ENCODE data around the gene STMP1.

STMP1 gene

DNA sequence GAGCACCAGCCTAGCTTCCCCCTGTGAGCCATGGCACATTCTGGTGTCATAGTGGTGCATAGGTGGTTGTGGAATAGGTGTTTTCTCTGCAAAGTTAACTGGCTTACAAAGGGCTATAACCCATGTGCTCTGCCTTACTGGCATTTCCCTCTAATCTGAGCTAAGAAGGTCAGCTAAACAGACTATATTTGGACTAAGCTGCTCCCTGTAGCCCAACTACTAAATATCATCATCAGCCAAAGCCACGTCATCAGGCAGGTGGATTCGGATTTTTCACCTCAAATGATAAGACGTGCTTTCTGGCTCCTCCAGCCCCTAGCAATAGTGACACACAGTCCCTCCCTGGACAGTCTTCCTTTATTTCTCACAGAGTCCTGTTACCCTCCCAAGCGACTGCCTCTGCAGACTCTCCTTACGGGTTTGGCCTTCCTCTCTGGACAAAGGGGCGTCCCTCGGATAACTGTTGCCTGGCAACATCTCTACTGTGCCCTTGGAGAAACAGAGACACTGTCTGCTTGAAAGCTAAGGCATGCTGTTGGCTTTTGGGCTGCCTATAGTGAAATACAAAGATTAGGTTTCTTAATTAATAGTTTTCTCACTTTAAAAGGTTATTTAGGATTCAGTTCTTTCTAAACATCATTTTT lies 56.6 kb downstream of the STMP1 start:
- no peak overlapping the region for H2AFZ ChIP-seq (ENCODE audit: low read depth, low read length, severe bottlenecking)
- H4K20me1 ChIP-seq (ENCODE audit: low read depth, low read length): no peaks in the 10 kb centered on the region
- H3K9ac ChIP-seq (ENCODE audit: low read length): no peak overlapping the region
- H3K79me2 ChIP-seq (ENCODE audit: insufficient read depth, low read length): no peaks in the 10 kb centered on the region
- no peak overlapping the region for H3K4me3 ChIP-seq (ENCODE audit: insufficient read depth, low read length, poor library complexity, severe bottlenecking)
- no peaks in the 10 kb centered on the region for H3K9me3 ChIP-seq (ENCODE audit: insufficient read depth, low read length)
- H3K36me3 ChIP-seq (ENCODE audit: low read length): no peaks in the 10 kb centered on the region
- 0 out of 2 replicates have a peak, but pooled peaks cover 2% of the 10 kb centered on the region for H3K27me3 ChIP-seq (ENCODE audit: low read length)
- H3K9me2 ChIP-seq (replicated peaks; ENCODE audit: insufficient read depth, low read length): no peaks in the 10 kb centered on the region
- H3F3A ChIP-seq (ENCODE audit: insufficient read depth): no peaks in the 10 kb centered on the region
- H3K27ac ChIP-seq (ENCODE audit: low read depth, low read length): no peak overlapping the region
- H3K4me2 ChIP-seq (ENCODE audit: low read depth, low read length, poor library complexity, severe bottlenecking): no peak overlapping the region
- TF ChIP-seq, protein P1, sequence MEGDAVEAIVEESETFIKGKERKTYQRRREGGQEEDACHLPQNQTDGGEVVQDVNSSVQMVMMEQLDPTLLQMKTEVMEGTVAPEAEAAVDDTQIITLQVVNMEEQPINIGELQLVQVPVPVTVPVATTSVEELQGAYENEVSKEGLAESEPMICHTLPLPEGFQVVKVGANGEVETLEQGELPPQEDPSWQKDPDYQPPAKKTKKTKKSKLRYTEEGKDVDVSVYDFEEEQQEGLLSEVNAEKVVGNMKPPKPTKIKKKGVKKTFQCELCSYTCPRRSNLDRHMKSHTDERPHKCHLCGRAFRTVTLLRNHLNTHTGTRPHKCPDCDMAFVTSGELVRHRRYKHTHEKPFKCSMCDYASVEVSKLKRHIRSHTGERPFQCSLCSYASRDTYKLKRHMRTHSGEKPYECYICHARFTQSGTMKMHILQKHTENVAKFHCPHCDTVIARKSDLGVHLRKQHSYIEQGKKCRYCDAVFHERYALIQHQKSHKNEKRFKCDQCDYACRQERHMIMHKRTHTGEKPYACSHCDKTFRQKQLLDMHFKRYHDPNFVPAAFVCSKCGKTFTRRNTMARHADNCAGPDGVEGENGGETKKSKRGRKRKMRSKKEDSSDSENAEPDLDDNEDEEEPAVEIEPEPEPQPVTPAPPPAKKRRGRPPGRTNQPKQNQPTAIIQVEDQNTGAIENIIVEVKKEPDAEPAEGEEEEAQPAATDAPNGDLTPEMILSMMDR (IDR thresholded peaks at IDR 0.05; ENCODE audit: insufficient read depth, low read length, poor library complexity, severe bottlenecking): no peak
- TF ChIP-seq EZH2phosphoT487 (conservative IDR thresholded peaks at IDR 0.05; ENCODE audit: low read length): no peak

DNA sequence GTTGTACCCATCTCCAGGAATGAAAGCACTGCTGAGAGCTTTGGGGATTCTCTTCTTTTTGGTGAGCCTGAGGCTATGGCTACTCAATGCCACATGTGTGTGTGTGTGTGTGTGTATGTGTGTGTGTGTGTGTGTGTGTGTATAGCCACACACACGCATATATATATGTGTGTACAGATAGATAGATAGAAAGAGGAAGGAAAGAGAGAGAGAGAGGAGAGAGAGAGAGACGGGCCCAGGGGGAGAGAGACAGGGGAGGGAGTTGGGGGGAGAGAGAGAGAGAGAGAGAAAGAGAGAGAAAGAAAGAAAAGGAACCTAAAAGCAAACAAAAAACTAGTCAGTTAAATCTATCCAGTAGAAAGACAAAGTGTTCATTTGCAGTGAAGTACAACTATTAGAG lies 57.4 kb downstream of the STMP1 start:
- Histone ChIP-seq H3K4me2 (ENCODE audit: low read depth, low read length, poor library complexity, severe bottlenecking) (no peak overlapping the region), H3K27me3 (ENCODE audit: low read length) (0 out of 2 replicates have a peak, but pooled peaks cover 2% of the 10 kb centered on the region), H3K27ac (ENCODE audit: low read depth, low read length) (no peak overlapping the region), H4K20me1 (ENCODE audit: low read depth, low read length) (no peaks in the 10 kb centered on the region), H3K9ac (ENCODE audit: low read length) (no peak overlapping the region), H2AFZ (ENCODE audit: low read depth, low read length, severe bottlenecking) (no peak overlapping the region), H3K79me2 (ENCODE audit: insufficient read depth, low read length) (no peaks in the 10 kb centered on the region), H3K4me3 (ENCODE audit: insufficient read depth, low read length, poor library complexity, severe bottlenecking) (no peak overlapping the region), H3F3A (ENCODE audit: insufficient read depth) (no peaks in the 10 kb centered on the region), H3K9me2 (replicated peaks; ENCODE audit: insufficient read depth, low read length) (no peaks in the 10 kb centered on the region), H3K9me3 (ENCODE audit: insufficient read depth, low read length) (no peaks in the 10 kb centered on the region), H3K36me3 (ENCODE audit: low read length) (no peaks in the 10 kb centered on the region)
- TF ChIP-seq, protein P1 (IDR thresholded peaks at IDR 0.05; ENCODE audit: insufficient read depth, low read length, poor library complexity, severe bottlenecking): no peak
- no peak for TF ChIP-seq EZH2phosphoT487 (conservative IDR thresholded peaks at IDR 0.05; ENCODE audit: low read length)

DNA sequence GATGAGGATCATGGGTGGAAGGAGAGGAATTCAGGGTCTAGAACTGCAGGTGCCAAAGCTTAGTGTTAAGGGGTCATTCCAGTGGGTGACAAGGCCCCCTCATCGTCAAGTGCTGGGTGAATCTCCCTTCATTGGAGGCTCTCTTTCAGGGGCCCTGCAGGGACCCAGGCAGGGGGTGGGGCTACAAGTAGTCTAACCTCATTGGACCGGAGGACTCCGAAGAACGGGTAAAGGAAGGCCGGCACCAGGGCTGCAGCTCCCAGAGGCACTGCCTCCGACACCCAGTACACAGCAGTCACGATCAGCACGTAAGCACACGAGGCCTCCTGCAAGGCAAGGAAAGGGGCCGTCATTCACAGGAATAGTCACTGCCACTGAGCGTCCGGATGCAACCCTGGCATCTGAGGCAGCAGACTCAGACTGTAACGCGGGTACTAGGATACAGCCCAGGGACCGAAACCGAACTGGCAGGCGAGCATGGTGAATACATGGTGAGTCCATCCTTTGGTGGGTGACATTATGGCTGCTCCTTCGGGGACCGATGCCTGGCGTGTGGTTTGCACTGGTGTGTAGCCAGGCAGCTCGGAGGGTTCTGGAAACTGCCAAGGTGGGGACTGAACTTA lies 59.0 kb downstream of the STMP1 start:
- Histone ChIP-seq H3K36me3 (ENCODE audit: low read length) (no peaks in the 10 kb centered on the region), H3K27ac (ENCODE audit: low read depth, low read length) (no peak overlapping the region), H3K79me2 (ENCODE audit: insufficient read depth, low read length) (no peaks in the 10 kb centered on the region), H4K20me1 (ENCODE audit: low read depth, low read length) (no peaks in the 10 kb centered on the region), H3K27me3 (ENCODE audit: low read length) (0 out of 2 replicates have a peak, but pooled peaks cover 2% of the 10 kb centered on the region), H3K4me2 (ENCODE audit: low read depth, low read length, poor library complexity, severe bottlenecking) (no peak overlapping the region), H3F3A (ENCODE audit: insufficient read depth) (no peaks in the 10 kb centered on the region), H3K4me3 (ENCODE audit: insufficient read depth, low read length, poor library complexity, severe bottlenecking) (no peak overlapping the region), H3K9me3 (ENCODE audit: insufficient read depth, low read length) (no peaks in the 10 kb centered on the region), H3K9me2 (replicated peaks; ENCODE audit: insufficient read depth, low read length) (no peaks in the 10 kb centered on the region), H3K9ac (ENCODE audit: low read length) (no peak overlapping the region), H2AFZ (ENCODE audit: low read depth, low read length, severe bottlenecking) (no peak overlapping the region)
- TF ChIP-seq, protein P1 (IDR thresholded peaks at IDR 0.05; ENCODE audit: insufficient read depth, low read length, poor library complexity, severe bottlenecking): no peak
- no peak for TF ChIP-seq EZH2phosphoT487 (conservative IDR thresholded peaks at IDR 0.05; ENCODE audit: low read length)

Measured in SU-DHL-6 (cell line).